Adrenal gland (tissue), 5 donors: Measurements from ENCODE around the gene ACVRL1.

Experiments used
- POLR2A ChIP-seq, 2 donors: fragments of 450-650 bp; IDR thresholded peaks; one replicate each; pipeline ENCODE4 v1.6.1; 2017; ENCODE audit warnings: antibody characterized with exemption in 2 of 2, mild to moderate bottlenecking in 2 of 2, moderate library complexity in 1 of 2
- TF ChIP-seq, protein P1 (sequence below), 6 experiments: fragments of 450-650 bp in 4 of 6; fragments of 200-600 bp in 2 of 6; sonication (generic) in 1 of 6; IDR thresholded peaks; 1 replicate in 5 of 6; 2 replicates in 1 of 6; pipeline versions ENCODE4 v1.5.1 to v1.8.0; 2016 to 2021; ENCODE audit warnings: antibody characterized with exemption in 6 of 6, mild to moderate bottlenecking in 2 of 6, moderate library complexity in 1 of 6
- donor health status: DM: no; HTN: no; CAD: no.

DNA sequence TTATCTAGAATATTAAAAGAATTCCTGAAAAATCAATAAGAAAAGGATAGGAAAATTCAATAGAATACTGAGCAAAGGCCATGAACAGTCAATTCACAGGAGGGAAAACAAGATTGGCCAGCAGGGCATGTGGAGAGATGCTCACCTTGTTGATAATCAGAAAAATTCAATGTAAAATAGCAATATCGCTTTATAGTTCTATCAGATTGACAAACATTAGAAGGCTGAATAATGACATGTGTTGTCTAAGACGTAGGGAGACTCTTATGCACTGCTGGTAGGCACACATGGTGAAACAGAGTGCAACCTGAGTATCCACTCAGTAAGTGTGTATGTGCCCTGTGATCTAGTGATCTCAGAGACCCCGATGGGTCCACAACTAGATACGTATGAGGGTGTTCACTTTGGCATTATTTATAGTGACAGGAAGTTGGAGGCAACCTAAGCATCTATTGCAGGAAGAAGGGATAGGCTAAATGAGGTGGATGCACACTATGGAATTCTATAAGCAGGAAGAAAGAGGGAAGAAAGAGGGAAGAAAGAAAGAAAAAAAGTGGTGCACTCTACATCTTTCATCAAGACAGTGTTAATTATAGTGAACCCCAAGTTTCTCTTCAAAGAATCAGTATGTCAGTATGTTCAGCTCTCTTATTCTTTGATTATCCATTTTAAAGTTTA, 23.2 kb upstream of the ACVRL1 start:
- no peak for TF ChIP-seq POLR2A (IDR thresholded peaks at IDR 0.05)
- TF ChIP-seq, protein P1, sequence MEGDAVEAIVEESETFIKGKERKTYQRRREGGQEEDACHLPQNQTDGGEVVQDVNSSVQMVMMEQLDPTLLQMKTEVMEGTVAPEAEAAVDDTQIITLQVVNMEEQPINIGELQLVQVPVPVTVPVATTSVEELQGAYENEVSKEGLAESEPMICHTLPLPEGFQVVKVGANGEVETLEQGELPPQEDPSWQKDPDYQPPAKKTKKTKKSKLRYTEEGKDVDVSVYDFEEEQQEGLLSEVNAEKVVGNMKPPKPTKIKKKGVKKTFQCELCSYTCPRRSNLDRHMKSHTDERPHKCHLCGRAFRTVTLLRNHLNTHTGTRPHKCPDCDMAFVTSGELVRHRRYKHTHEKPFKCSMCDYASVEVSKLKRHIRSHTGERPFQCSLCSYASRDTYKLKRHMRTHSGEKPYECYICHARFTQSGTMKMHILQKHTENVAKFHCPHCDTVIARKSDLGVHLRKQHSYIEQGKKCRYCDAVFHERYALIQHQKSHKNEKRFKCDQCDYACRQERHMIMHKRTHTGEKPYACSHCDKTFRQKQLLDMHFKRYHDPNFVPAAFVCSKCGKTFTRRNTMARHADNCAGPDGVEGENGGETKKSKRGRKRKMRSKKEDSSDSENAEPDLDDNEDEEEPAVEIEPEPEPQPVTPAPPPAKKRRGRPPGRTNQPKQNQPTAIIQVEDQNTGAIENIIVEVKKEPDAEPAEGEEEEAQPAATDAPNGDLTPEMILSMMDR (IDR thresholded peaks at IDR 0.05): no peak
